Lower leg skin (tissue), 3 donors: ENCODE data around the gene TSTD2.

Experiments
- POLR2A ChIP-seq, 2 donors: fragments of 450-650 bp; IDR thresholded peaks; one replicate each; pipeline ENCODE4 v1.6.1; 2016 to 2017; ENCODE audit warnings: antibody characterized with exemption in 2 of 2, mild to moderate bottlenecking in 1 of 2, moderate library complexity in 1 of 2
- TF ChIP-seq, protein P1 (sequence below), 3 donors: fragments of 450-650 bp; IDR thresholded peaks; one replicate each; pipeline ENCODE4 v1.5.1; 2016; ENCODE audit warnings: antibody characterized with exemption in 3 of 3, mild to moderate bottlenecking in 3 of 3, moderate library complexity in 2 of 3

GRCh38 chr9:97560154-97560553, 73.0 kb downstream of the TSTD2 start:
- no peak for TF ChIP-seq POLR2A (IDR thresholded peaks at IDR 0.05)
- TF ChIP-seq, protein P1, sequence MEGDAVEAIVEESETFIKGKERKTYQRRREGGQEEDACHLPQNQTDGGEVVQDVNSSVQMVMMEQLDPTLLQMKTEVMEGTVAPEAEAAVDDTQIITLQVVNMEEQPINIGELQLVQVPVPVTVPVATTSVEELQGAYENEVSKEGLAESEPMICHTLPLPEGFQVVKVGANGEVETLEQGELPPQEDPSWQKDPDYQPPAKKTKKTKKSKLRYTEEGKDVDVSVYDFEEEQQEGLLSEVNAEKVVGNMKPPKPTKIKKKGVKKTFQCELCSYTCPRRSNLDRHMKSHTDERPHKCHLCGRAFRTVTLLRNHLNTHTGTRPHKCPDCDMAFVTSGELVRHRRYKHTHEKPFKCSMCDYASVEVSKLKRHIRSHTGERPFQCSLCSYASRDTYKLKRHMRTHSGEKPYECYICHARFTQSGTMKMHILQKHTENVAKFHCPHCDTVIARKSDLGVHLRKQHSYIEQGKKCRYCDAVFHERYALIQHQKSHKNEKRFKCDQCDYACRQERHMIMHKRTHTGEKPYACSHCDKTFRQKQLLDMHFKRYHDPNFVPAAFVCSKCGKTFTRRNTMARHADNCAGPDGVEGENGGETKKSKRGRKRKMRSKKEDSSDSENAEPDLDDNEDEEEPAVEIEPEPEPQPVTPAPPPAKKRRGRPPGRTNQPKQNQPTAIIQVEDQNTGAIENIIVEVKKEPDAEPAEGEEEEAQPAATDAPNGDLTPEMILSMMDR (IDR thresholded peaks at IDR 0.05) = no peak
